Erythroblast (primary cell): ENCODE data around the gene CTH.
"Not testable (repeated sequence)": the region's sequence is repeated elsewhere in the genome, so short reads cannot be mapped to it uniquely, and the experiment has no call there.

Source experiments
- DNase-seq, 2 experiments: peaks; one replicate each; lab custom pipeline; 2025; lab: John Stamatoyannopoulos, UW
- GATA1 ChIP-seq: IDR thresholded peaks from 2 replicates; pipeline ENCODE4 v1.6.1; 2011; ENCODE audit warnings: low read depth, mild to moderate bottlenecking, control low read depth, low read length, moderate library complexity
- POLR2A ChIP-seq: IDR thresholded peaks from 2 replicates; pipeline ENCODE4 v1.6.1; 2011; ENCODE audit warnings: mild to moderate bottlenecking, low read length

The CTH gene

GRCh38 chr1:70396607-70397006 is 14.5 kb upstream of the CTH start:
- no peak for DNase-seq
- TF ChIP-seq GATA1 (no peak), POLR2A (no peak)

- DNase-seq: no peak
- TF ChIP-seq POLR2A (no peak), GATA1 (no peak)
Measured at GRCh38 chr1:70397013-70397412, 14.1 kb upstream of the CTH start.

- no peak for DNase-seq
- TF ChIP-seq POLR2A: no peak
Measured at GRCh38 chr1:70400335-70400734, 10.7 kb upstream of the CTH start.

- no peak for DNase-seq
- no peak for TF ChIP-seq GATA1
- TF ChIP-seq POLR2A: no peak
Measured at GRCh38 chr1:70401974-70402373, 9.1 kb upstream of the CTH start.

GRCh38 chr1:70403759-70404158 is 7.3 kb upstream of the CTH start:
- TF ChIP-seq GATA1: no peak
- TF ChIP-seq POLR2A: no peak
- no peak for DNase-seq

- TF ChIP-seq GATA1 (no peak), POLR2A (no peak)
- DNase-seq: no peak
Measured at GRCh38 chr1:70405780-70406416, 5.2 kb upstream of the CTH start.

GRCh38 chr1:70409136-70409535 is 1.9 kb upstream of the CTH start:
- no peak for DNase-seq
- no peak for TF ChIP-seq POLR2A
- no peak for TF ChIP-seq GATA1

- DNase-seq: peak in 1 of 2 experiments; percentile 69
- TF ChIP-seq GATA1: no peak
- TF ChIP-seq POLR2A: peak; percentile 9
Measured at GRCh38 chr1:70411360-70411844, 334 bp downstream of the CTH start.

GRCh38 chr1:70415882-70416281 is 4.8 kb downstream of the CTH start:
- DNase-seq: no peak
- TF ChIP-seq GATA1: no peak
- no peak for TF ChIP-seq POLR2A

GRCh38 chr1:70418973-70419734 is 8.1 kb downstream of the CTH start:
- not testable (repeated sequence) for DNase-seq

- DNase-seq: no peak
Measured at GRCh38 chr1:70420320-70420719, 9.3 kb downstream of the CTH start.

GRCh38 chr1:70426154-70427131 is 15.4 kb downstream of the CTH start:
- TF ChIP-seq POLR2A: no peak
- TF ChIP-seq GATA1: no peak
- DNase-seq: no peak

More at GRCh38 chr1:70420320-70420719, 9.3 kb downstream of the CTH start:
- TF ChIP-seq GATA1 (no peak), POLR2A (no peak)

- DNase-seq: no peak
- TF ChIP-seq GATA1 (no peak), POLR2A (no peak)
Measured at GRCh38 chr1:70427976-70428375, 16.9 kb downstream of the CTH start.

- DNase-seq: no peak
- TF ChIP-seq POLR2A (no peak), GATA1 (no peak)
Measured at GRCh38 chr1:70429219-70429618, 18.2 kb downstream of the CTH start.
